Embryonic facial prominence (tissue), 1 donor: ENCODE results near the gene AFM.
"Not testable (repeated sequence)": the region's sequence is repeated elsewhere in the genome, so short reads cannot be mapped to it uniquely, and the experiment has no call there.

Experiments
- DNase-seq: peaks from one replicate; pipeline ENCODE4 v3.0.0-alpha.2; 2016; ENCODE audit errors: extremely low spot score

Gene AFM

GRCh38 chr4:73505567-73505966 is 24.0 kb downstream of the AFM start:
- DNase-seq = no peak

GRCh38 chr4:73507541-73507940 is 26.0 kb downstream of the AFM start:
- no peak for DNase-seq

DNA sequence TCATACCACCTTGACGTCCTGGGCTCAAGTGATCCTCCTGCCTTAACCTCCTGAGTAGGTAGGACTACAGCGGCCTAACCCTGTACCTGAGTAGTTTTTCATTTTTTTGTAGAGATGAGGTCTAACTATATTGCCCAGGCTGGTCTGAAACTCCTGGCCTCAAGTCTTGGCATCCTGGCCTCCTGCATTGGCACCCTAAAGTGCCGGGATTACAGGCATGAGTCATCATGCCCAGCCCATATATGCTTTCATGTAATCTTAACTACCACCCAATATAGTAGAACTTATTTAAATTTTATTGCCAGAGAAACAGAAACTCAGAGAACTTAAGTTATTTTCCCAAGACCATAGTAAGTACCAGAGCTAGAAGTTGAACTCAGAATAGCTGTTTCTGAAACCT is 27.1 kb downstream of the AFM start:
- DNase-seq = no peak

DNA sequence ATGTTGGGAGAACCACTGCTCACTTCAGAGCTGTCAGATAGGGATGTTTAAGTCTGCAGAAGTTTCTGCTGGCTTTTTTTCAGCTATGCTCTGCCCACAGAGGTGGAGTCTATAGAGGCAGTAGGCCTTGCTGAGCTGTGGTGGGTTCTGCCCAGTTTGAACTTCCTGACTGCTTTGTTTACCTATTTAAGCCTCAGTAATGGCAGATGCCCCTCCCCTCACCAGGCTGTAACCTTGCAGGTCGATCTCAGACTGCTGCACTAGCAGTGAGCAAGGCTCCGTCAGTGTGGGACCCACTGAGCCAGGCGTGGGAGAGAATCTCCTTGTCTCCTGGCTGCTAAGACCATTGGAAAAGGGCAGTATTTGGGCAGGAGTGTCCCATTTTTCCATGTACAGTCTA is 36.8 kb downstream of the AFM start:
- DNase-seq = no peak

DNA sequence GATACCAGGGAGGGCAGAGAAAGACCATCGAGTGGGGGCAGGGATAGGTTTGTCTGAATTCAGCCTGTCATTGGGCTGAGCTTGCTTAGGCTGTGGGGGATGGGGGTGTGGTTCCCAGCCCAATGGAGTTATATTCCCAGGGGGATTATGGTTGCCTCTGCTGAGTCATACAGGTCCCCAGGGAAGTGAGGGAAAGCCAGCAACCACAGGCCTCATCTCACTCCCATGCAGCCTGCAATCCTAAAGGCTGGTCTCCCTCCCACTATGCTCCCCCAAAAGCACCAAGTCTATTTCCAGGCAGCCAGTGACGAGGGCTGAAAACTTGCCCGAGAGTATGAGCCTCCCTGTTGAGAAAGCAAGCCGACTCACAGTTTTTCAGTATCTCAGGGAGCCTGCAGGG is 39.3 kb downstream of the AFM start:
- no peak for DNase-seq

- DNase-seq = no peak
Observed at GRCh38 chr4:73523126-73523525, 41.6 kb downstream of the AFM start.

GRCh38 chr4:73525611-73526010 is 44.1 kb downstream of the AFM start:
- DNase-seq = no peak

- DNase-seq = no peak
Observed at GRCh38 chr4:73527196-73527595, 45.7 kb downstream of the AFM start.

GRCh38 chr4:73528171-73528570 is 46.6 kb downstream of the AFM start:
- no peak for DNase-seq

DNA sequence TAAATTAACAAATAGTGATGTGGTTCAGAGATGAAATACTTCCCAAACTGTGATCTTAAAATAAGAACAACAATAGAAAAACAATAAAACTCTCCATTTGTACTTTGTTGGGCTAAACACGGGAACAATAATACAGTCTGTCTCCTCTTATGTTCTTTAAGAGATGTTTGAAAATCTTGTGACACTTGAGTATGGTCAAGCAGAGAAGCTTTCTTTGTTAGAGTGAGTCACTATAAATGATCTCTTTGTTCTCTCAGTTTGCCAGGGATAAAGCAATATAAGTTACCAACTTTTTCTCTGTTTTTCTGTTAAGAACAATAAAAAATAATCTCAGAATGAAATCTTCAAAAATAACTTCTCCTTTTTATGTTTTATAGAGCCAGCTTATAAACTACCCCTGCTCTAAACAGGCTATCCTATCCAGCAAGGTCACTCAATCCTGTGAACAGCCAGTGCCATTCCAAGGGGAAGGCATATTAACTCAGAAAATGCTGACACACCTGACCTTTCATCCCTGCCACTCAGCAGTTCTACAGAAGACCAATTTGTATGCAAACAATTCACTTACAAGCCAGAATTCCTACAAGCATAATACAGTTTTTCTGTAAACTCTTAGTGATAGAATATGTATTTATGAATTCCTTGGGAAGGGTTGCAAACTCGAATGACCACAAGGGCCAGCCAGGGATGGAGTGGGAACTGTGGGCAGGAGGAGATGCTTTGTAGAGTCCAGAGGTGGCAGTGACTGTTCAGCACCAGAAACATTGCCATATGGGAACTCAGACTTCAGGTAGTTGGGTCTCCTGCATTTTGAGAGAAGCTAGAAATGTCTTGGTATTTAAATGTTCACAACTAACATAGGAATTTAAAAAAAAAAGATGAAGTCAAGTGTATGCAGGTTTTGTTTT is 52.2 kb downstream of the AFM start:
- DNase-seq = no peak

DNA sequence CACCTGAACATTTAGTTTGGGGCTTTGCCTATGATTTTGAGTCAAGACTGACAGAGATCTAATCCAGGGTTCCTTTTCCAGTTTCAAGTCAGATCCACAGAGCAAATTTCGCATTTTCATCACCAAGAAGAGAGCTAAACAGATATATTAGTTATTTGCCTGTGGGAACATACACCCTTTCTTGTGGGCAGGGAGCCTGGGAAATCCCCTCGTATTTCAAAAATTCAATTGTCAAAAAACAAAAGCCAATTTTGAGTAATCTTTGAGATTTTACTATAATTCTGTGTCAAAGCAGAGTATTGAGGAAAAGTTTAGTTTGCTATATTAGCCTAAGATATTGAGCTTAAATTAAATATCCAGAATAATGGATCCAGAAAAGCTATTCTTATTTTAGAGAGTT is 56.6 kb downstream of the AFM start:
- no peak for DNase-seq

- no peak for DNase-seq
Observed at GRCh38 chr4:73539386-73539785, 57.8 kb downstream of the AFM start.

DNA sequence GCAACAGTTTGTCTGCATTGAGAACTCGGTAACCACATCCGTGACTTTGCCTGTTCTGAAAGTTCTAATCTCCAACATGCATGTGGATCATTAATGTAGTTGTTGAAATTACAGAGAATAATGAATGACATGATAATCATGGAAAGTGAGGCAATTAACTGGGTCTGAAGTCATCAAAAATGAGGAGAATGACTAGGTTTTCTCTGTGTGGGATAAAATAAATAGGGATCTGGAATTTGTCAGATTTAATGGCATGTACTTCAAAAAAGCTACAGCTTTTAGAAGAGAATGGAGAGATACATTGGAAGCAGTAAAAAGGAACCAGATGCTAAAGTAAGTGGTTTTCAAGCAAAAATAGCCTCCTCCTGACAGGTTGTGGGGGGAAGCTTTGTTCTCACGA is 59.3 kb downstream of the AFM start:
- DNase-seq = no peak

- no peak for DNase-seq
Observed at GRCh38 chr4:73541251-73541650, 59.7 kb downstream of the AFM start.

DNA sequence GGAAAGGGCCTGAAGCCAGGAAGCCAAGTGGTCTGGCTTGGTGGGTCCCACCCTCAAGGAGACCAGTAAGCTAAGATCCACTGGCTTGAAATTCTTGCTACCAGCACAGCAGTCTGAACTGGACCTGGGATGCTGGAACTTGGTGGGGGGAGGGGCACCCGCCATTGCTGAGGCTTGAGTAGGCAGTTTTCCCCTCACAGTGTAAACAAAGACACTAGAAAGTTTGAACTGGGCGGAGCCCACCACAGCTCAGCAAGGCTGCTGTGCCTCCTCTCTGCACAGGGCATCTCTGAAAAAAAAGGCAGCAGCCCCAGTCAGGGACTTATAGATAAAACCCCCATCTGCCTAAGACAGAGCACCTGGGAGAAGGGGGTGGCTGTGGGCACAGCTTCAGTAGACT is 63.1 kb downstream of the AFM start:
- no peak for DNase-seq

- not testable (repeated sequence) for DNase-seq
Observed at GRCh38 chr4:73550865-73551264, 69.3 kb downstream of the AFM start.
